Uterus (tissue), 2 donors: ENCODE data around the gene TMPRSS4.

Source experiments
- POLR2A ChIP-seq, 2 donors: fragments of 450-650 bp; IDR thresholded peaks; one replicate each; pipeline ENCODE4 v1.6.1; 2016; ENCODE audit warnings: antibody characterized with exemption in 2 of 2, mild to moderate bottlenecking in 1 of 2, moderate library complexity in 1 of 2
- TF ChIP-seq, protein P1 (sequence below), 4 experiments: fragments of 200-600 bp in 2 of 4; fragments of 450-650 bp in 2 of 4; sonication (generic) in 2 of 4; IDR thresholded peaks; one replicate each; pipeline ENCODE4 v1.5.1; 2016 to 2019; ENCODE audit warnings: antibody characterized with exemption in 4 of 4, mild to moderate bottlenecking in 2 of 4, moderate library complexity in 1 of 4

DNA sequence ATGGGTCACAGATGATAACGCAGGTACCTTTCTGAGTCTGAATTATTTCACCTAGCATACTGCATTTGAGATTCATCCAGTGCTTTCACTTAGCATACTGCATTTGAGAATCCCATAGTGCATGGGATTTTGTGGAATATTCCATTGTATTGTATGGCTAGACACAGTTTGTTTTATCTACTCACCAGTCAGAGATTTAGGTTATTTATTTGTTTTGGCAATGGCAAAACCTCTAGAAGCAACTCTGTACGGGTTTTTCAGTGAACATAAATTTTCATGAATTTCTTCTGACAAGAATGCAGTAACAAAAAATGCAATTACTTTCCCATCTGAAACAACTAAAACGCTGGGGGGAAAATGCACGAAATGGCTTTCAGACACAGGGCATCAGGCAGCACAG lies 51.4 kb downstream of the TMPRSS4 start:
- TF ChIP-seq, protein P1, sequence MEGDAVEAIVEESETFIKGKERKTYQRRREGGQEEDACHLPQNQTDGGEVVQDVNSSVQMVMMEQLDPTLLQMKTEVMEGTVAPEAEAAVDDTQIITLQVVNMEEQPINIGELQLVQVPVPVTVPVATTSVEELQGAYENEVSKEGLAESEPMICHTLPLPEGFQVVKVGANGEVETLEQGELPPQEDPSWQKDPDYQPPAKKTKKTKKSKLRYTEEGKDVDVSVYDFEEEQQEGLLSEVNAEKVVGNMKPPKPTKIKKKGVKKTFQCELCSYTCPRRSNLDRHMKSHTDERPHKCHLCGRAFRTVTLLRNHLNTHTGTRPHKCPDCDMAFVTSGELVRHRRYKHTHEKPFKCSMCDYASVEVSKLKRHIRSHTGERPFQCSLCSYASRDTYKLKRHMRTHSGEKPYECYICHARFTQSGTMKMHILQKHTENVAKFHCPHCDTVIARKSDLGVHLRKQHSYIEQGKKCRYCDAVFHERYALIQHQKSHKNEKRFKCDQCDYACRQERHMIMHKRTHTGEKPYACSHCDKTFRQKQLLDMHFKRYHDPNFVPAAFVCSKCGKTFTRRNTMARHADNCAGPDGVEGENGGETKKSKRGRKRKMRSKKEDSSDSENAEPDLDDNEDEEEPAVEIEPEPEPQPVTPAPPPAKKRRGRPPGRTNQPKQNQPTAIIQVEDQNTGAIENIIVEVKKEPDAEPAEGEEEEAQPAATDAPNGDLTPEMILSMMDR (IDR thresholded peaks at IDR 0.05): no peak
- no peak for TF ChIP-seq POLR2A (IDR thresholded peaks at IDR 0.05)
